HEK293T (cell line): ENCODE measurements around the gene MYOF.

Experiments used
- CTBP1 ChIP-seq: fragments of 450-650 bp; IDR thresholded peaks from 2 replicates; pipeline ENCODE4 v1.6.1; 2016; ENCODE audit warnings: borderline replicate concordance
- ELF4 ChIP-seq: fragments of 450-650 bp; IDR thresholded peaks from 2 replicates; pipeline ENCODE4 v1.6.1; 2017; ENCODE audit warnings: antibody characterized with exemption
- SUZ12 ChIP-seq: fragments of 450-650 bp; IDR thresholded peaks from 2 replicates; pipeline ENCODE4 v1.6.1; 2016; ENCODE audit warnings: mild to moderate bottlenecking
- ZNF384 ChIP-seq: fragments of 450-650 bp; IDR thresholded peaks from 2 replicates; pipeline ENCODE4 v1.6.1; 2016

DNA sequence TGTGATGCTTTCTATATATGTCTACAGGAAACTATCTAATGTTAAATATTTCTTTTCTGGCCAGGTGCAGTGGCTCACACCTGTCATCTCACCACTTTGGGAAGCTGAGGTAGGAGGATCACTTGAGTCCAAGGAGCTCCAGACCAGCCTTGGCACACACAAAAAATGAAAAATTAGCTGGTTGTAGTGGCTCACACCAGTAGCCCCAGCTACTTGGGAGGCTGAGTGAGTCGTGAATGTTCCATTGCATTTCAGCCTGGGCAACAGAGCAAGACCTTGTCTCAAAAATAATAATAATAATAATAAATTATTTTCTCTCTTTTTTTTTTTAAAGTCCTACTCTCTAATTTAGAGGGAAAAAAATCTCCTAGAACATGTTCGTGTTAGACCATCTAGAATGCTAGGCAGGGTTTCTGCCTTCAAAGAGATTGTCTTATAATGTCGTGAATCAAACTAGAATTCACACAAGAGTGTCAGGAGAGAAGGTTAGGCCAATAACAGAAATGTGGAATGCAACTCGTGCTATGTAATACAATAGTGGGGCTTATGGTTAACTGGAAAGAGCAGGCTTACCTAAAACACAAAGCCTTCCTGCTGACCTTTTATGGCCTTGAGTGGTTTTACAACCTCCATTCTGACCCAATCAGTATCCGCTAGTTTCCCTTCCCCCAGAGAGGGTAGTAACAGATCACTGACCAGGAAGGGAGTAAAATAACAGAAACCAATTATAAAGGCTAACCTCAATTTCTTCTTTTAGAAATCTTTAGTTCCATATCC, 46.3 kb downstream of the MYOF start:
- no peak for TF ChIP-seq SUZ12
- no peak for TF ChIP-seq ELF4
- no peak for TF ChIP-seq ZNF384
- TF ChIP-seq CTBP1: no peak
